ENCODE data around the gene SLC17A9.

Gene SLC17A9

GRCh38 chr20:62908971-62909791 is 43.3 kb upstream of the SLC17A9 start:
- no peak overlapping the region for H3K27ac ChIP-seq
- TF ChIP-seq CTCF (conservative IDR thresholded peaks at IDR 0.05) = no peak
- TF ChIP-seq ZFX (IDR thresholded peaks at IDR 0.05) = no peak

- TF ChIP-seq CTCF (conservative IDR thresholded peaks at IDR 0.05) (no peak), ZFX (IDR thresholded peaks at IDR 0.05) (no peak)
- H3K27ac ChIP-seq = no peak overlapping the region
These were observed 42.2 kb upstream of the SLC17A9 start for GRCh38 chr20:62910217-62910766.

GRCh38 chr20:62910777-62911497 is 41.6 kb upstream of the SLC17A9 start:
- no peak overlapping the region for H3K27ac ChIP-seq
- TF ChIP-seq ZFX (IDR thresholded peaks at IDR 0.05) = no peak
- no peak for TF ChIP-seq CTCF (conservative IDR thresholded peaks at IDR 0.05)

DNA sequence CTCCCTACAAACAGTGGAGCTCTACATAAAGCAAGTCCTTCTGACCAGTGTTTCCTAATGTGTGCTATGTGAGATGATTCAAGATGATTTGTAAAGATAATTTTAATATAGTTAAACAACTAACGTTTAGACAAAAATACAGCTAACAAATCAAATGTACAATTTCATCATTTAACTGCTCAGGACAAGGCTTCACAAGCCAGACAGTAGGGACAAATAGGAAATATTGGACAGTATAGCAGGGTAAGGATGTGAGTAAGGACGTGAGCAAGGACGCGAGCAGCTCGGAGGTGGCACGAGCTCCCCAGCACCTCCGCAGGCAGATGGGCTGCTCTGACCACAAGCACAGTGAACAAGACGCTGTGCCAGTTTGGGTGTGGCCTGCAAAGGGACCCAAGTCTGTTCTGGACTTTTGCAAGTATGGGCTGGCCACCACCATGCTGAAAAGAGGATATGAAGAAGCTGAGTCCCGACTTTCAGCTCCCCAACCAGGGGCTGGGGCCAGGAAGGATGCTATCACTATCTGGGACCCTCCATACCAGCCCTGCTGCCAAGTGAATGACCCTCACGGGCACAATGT is 40.7 kb upstream of the SLC17A9 start:
- TF ChIP-seq CTCF (conservative IDR thresholded peaks at IDR 0.05) = no peak
- TF ChIP-seq ZFX (IDR thresholded peaks at IDR 0.05) = no peak
- no peak overlapping the region for H3K27ac ChIP-seq

DNA sequence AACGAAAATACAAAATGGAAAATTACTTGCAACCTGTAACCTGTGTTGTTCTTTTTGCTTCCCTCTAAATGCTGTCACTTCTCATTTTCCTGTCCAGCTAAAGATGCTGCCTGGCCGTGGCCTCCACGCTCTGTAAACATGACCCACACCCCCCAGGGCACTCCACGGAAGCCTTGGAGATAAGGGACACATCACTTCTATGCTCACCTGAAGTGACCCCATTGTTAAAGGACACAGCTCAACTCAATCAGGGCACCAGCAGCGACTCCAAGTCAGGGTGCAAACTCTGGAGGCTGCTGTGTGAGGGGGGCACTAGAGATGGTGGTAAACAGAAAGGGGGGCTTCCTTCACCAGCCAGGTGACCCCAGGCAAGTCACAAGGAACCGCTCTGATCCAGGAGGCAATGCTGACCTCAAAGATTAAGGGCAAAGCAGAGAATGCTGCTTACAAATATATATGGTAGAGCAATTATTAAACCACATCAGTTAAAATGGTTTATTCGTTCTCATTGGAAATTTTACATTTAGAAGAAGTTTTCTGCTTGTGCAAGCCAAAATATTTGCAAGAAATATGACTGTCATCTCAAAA is 39.4 kb upstream of the SLC17A9 start:
- H3K27ac ChIP-seq = no peak overlapping the region
- TF ChIP-seq ZFX (IDR thresholded peaks at IDR 0.05) (no peak), CTCF (conservative IDR thresholded peaks at IDR 0.05) (no peak)

- H3K27ac ChIP-seq = no peak overlapping the region
- TF ChIP-seq ZFX (IDR thresholded peaks at IDR 0.05) = no peak
- no peak for TF ChIP-seq CTCF (conservative IDR thresholded peaks at IDR 0.05)
These were observed 38.1 kb upstream of the SLC17A9 start for GRCh38 chr20:62914436-62914835.

Measured in C4-2B (cell line).